Adipose tissue (tissue), 3 donors: ENCODE data around the gene CARD9. TPM values are rescaled to one million over a fixed set of nuclear protein-coding genes. Genes with fewer than 3 reads are reported as not detected.

Source experiments
- H3K27ac ChIP-seq: one replicate; pipeline ENCODE4 v1.5.1; 2013; ENCODE audit warnings: low read depth, low read length
- WGBS, 3 donors: extraction: QIAGEN DNeasy Blood & Tissue Kit; methylation state at CpG; one replicate each; pipeline ENCODE4 v1.1.7; 2013; 5-methylcytosine and 5-hydroxymethylcytosine counted together
- polyA plus RNA-seq, 3 donors: library from polyadenylated mRNA; stranded (reverse); fragments of 200-250 nt; gene quantifications; one replicate each; pipeline ENCODE4 v1.2.3, GENCODE V29; 2013
- donor health status: healthy with polysubstance abuse.
- donor health status: Bipolar disorder and iron deficiency.
- donor health status: healthy.

The CARD9 gene
- polyA plus RNA-seq, 3 donors = 0.66 to 2.6 (median 2.2) TPM

DNA sequence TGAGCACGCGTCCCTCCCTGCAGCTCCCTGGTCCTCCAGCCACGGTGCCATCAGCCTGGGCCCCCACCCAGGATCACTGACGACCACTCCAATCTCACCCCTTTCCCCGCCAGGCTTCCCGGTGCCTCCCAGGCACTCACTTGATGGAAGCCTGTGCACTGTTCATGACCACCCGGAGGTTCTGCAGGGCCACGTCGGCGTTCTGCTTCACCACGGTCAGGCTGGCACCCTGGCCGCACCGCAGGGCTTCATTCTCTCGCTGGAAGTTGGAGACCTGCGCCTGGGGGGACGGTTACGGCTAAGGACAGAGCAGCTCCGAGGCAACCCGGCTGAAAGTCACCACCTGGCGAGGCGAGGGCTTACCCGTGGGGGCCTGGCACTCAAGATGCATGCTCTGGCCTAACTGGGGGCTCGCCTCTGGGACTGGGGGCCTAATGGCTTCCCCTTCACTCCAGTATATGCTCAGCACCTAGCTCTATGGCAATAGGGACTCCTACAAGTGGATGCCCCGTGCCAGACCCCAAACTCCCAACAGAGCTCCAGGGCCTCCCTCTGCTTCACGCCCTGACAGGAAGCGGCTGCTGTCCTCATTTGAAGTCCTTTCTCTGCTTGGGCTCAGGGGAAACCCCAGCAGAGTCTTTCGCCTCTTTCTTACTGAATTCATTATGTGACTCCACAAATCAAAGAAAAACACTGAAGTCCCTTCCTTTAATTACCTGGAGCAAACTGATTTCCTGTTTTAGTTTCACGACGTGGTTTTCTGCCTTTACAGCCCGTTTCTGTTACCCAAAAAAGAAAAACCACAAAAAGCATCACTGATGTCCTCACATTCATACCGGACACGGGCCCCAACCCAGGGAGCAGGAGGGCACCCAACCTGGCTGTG lies 30.7 kb upstream of the CARD9 start:
- no peak overlapping the region for H3K27ac ChIP-seq
- 82 to 90% (median 86%) methylated on average over 32 of the region's 32 CpGs for WGBS, 3 donors

DNA sequence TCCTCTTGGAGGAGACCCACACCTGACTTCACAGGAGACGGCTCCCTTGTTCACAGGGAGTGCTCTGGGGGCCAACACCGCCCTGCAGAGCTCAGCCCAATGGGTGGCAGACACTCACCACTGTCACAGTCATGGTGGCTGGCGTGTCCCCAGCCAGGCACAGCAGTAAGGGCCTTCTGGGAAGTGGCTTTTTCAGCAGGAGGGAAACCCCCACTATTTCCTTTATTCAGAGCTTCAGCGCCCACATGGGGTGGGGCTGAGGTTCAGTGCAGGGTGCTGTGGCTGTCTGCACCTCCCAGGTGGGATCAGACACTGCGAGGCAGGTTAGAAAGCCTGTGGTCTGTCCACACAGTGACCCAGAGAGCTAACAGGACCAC lies 30.1 kb upstream of the CARD9 start:
- WGBS, 3 donors = 82 to 91% (median 83%) methylated on average over 5 of the region's 5 CpGs
- H3K27ac ChIP-seq = no peak overlapping the region

DNA sequence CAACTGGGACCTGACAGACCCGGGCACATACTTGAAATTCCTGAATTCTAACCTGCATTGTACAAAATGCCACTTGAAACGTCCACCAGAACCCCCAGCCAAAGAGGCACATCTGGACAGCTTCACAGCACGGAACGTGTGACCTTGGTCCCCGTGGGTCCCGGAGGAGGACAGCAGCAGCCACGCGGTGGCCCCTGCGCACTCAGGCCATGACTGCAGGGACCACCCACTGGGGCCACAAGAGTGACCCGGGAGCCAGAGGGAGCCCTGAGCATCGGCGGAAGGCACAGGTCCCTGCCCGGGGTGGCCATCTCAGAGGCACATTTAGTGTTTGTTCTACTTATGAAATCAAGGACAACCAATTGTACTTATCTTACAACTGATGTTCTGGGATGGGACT lies 28.6 kb upstream of the CARD9 start:
- no peak overlapping the region for H3K27ac ChIP-seq
- 47 to 81% (median 78%) methylated on average over 13 of the region's 13 CpGs for WGBS, 3 donors

DNA sequence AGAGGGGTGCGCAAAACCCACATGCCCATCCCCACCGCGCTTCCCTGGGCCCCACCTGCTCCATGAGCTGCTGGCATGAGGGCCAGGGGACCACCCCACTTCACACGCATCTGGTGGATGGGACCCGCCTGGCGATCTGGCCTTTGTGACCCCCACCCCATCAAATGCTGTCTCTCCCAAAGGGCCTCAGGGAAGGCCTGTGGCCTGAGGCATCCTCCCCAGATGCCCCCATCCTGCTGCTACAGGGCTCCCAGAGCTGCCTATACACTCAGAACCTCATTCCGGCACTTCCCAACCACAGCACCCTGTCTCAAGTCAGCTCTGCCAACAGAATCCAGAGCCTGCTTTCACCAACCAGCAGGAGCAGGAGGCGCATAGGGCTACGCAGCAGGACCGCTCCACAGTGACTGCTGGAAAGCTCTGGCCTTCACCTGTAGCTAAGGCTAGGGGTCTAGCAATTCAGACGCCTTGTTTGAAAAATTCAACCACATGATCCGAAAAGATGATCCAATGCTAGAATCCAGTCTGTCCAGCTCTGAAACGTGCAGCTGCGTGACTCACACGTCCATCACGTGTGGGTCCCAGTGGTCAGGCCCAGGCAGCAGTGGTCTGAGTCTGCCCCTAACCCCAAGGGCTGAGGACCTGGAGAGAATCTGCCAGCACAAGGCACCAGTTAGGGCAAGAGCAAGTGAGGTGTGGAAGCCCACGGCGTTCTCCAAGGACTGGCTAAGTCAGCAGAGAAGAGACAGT lies 27.9 kb upstream of the CARD9 start:
- WGBS, 3 donors = 88 to 94% (median 93%) methylated on average over 18 of the region's 18 CpGs
- H3K27ac ChIP-seq = no peak overlapping the region

DNA sequence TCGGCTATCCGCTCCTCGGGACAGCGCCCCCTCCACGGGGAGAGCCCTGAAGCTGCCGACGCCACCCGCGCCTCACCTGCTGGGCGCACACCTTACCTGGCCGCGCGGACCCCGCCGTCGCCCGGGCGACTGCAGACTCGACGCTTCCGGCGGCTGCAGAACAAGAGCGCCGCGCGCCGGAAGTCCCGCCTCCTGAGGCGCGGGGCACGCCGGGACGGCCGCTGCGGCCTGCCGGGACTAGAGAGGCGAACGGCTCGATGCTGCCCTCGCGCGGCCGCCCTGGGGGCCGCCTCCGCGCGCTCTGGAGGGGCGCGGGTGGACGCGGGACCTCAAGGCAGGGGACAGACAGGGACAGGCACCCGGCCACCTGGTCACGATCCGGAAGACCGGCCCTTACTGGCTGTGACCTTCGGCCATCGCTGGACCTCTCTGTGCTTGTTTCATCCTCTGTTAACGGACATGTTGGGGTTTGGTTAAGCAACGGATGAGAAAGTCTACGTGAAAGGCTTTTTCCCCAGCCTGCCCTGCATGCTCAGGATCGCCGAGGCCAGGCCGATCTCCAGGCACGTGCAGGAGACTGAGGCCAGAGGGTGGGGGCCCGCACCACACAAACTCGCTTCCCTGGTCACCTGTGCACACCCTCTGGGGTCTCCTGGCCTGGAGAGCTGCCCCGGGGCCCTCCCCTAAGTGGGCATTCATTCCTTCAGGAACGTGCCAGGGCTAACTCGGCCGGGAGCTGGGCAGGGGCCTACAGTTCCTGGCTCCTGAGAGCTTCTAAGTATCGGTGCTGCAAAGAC lies 26.8 kb upstream of the CARD9 start, which contains the start of gene SNAPC4:
Gene SNAPC4, minus strand, starts transcription at position 133 of the 797 bp plus-strand sequence. CDS start 1,742 bp downstream, outside the sequence.
- no peak within 1 kb of the TSS for H3K27ac ChIP-seq
- 4 to 10% (median 5%) methylated on average over 42 to 71 of the region's 71 CpGs for WGBS, 3 donors

DNA sequence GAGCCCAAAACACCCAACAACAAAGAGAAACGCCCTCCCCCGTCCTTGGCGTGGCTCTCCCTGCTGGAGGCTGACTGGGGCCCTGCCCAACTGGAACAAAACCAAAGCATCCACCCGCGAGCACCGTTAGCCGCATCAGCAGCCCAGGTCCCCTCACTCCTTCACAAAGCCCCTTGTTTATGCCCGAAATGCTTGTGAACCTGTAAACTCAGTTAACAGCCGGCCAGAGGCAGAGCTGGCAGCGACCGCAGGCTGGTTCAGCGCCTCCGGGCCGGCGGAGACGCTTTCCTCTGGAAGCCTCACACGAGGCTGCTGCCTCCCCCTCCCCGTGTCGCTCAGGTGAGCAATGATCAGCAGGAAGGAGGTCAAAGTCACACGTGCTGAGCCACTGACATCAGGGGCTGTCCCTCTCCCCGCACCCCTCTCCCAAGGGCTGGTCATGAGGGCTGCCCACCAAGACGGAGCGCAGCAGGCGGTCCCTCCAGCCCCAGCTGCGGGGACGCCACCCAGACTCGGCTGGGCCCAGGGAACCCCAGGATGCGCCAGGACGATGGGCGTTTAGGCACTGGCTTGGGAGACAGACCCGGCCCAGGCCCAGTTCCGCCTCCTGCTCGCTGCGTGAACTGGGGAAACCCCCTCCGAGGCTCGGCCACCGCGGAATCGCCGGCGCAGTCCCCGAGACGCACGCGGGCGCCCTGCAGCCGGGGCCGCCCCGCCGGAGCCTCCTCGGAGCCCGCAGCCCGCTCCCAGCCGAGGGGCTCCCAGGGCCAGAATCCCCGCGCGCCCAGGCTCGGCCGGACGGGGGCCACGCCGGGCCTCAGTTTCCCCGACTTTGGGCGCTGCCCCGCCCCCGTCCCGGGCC lies 25.9 kb upstream of the CARD9 start:
- WGBS, 3 donors = 1 to 2% (median 1%) methylated on average over 56 to 67 of the region's 67 CpGs
- no peak overlapping the region for H3K27ac ChIP-seq

DNA sequence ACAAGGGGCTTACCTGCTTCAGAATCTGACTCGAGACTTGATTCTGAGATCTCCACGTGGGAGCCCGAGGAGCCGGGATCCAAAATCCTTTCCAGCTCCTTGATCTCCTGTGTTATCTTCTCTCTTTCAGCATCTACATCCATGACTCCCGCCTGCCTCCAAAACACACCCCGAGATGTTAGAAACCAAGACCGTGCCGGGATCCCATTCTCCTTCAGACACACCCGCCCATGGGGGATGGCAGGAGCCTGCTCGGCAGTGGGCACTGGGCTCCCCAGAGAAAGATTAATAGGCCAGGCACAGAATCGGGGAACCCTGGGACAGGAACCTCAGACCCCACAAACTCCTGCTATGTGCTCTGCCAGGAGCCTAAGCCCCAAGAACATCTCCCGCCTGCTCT lies 24.8 kb upstream of the CARD9 start:
- no peak overlapping the region for H3K27ac ChIP-seq
- WGBS, 3 donors = 91 to 97% (median 93%) methylated on average over 12 of the region's 12 CpGs

DNA sequence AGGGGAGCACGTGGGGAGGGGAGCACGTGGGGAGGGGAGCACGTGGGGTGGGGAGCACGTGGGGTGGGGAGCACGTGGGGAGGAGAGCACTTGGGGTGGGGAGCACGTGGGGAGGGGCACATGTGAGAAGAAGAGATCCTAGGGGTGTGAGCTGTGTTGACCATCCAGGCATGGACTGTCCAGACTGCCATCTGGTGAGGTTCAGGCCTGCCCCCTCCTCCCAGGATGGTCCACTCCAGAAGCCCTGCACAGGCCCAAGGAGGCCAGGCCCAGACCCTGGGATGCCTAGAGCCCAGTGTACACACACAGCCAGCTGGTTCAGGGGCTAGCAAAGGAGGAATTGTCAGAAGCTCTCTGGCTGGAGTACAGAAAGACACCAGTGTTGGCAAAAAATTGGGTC lies 24.2 kb upstream of the CARD9 start:
- H3K27ac ChIP-seq = no peak overlapping the region
- 57 to 70% (median 57%) methylated on average over 6 of the region's 6 CpGs for WGBS, 3 donors

DNA sequence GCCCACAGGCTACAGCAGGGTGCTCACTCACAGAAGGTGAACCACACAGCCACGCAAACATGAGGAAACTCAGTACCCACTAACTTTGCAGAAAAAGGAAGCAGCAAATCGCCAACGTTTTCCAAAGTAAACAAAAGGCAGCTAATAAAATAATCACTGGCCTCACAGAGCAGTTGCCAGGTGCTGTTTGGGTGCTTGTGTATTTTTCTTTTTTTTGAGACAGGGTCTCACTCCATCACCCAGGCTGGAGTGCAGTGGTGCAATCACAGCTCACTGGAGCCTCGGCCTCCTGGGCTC lies 22.7 kb upstream of the CARD9 start:
- no peak overlapping the region for H3K27ac ChIP-seq
- WGBS, 3 donors = 65 to 81% (median 66%) methylated on average over 4 of the region's 4 CpGs

DNA sequence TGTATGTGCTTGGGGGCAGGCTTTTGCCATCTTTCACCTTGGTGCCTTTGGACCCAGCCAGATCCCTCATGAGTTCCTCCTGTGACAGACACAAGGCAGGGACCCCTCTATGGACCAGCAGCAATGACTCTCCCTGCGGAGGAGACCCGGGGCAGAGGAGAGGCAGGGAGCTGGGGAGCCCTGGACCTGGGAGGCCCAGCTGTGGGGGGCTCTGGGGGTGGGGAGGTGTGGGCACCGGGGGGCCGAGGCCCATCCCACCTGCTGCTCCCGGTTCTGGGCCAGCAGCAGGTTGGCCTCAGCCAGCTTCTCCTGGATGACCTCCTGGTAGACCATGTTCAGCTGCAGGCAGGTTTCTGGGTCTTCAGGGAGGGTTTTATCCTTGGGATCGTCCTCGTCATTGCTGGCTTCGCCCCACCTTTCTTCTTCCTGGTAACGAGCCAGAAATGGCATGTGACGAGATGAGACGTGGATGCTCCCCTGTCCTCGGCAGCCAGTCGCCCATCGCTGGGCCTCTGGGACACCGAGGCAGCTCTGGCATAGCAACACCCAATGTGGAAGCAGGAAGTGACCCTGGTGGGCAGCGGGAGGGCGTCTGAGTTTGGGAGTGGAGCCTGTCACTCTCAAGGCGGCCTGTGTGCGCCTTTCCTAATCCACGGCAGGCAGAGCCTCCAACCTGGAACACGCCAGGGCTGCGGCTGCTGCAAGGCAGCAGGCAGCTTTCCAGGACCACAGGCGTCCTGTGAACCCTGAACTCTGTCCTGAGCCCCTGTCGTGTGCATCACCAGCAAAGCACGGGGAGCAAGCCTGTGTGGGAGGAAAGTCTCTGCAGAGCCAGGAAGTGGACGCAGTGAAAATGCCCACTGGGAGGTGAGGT lies 22.1 kb upstream of the CARD9 start:
- no peak overlapping the region for H3K27ac ChIP-seq
- WGBS, 3 donors = 86 to 94% (median 88%) methylated on average over 24 to 26 of the region's 26 CpGs

DNA sequence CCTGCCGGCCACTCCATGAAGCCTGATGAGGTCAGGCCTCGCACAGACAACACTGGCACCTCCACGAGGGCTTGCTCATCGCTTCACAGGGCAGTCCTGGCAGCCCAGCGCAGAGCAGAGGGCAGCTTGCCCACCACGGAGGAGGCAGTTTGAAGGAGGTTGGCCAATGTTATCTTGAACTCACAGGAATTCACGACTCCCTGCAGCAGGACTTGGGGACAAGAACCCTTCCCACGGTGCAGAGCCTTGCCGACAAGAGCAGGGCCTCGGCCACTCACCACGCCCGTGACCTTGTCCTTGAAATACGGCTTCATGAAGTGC lies 21.5 kb upstream of the CARD9 start:
- 83 to 89% (median 87%) methylated on average over 13 of the region's 13 CpGs for WGBS, 3 donors
- H3K27ac ChIP-seq = no peak overlapping the region

DNA sequence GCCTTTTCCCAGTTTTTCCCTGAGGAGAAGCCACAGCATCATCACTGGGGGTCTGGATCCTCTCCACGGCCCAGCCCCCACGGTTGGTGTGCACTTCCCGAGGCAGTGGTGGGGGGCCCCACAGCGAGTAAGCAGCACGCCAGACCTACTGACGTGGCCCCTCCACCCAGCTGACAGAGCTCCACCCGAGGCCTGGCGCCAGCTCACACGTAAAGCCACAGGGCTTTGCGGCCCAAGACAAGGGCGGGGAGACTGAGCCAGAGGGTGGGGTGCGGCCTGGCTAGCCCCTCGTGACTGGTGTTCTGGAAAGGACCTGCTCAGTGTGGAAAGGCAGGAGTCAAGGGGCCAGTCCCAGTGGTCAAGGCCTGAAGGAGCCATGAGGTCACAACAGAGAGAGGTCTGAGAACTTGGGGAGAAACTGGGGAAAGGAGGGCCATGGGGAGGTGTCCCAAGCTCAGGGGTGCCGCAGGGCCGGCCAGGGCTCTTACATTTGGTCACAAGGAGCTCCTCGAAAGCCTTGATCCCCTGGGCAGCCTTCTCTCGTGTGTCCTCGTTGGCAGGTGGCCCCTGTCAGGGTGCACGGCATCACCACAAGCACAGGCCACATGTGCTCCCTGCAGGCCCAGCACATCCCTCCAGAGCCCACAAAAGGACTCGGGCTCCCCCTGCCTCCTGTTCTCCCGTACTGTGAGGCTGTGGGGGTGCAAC lies 21.0 kb upstream of the CARD9 start:
- no peak overlapping the region for H3K27ac ChIP-seq
- WGBS, 3 donors = 80 to 94% (median 81%) methylated on average over 21 of the region's 21 CpGs

DNA sequence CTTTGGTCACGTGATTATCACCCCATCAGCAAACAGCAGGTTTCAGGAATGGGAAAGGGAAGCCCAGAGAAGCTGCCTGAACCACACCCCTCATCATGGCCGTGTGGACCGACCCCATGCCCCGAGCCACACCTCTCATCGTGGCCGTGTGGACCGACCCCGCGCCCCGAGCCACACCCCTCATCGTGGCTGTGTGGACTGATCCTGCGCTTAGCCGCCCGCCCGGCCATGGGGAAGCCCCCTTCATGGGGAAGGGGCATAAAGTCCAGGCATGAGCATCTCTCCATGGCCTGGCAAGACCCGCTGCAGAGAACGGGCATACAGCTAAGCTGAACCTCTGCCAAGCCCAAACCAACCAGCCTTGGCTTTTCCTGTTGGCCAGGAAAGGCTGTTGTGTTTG lies 20.1 kb upstream of the CARD9 start:
- 82 to 91% (median 89%) methylated on average over 17 of the region's 17 CpGs for WGBS, 3 donors
- no peak overlapping the region for H3K27ac ChIP-seq

DNA sequence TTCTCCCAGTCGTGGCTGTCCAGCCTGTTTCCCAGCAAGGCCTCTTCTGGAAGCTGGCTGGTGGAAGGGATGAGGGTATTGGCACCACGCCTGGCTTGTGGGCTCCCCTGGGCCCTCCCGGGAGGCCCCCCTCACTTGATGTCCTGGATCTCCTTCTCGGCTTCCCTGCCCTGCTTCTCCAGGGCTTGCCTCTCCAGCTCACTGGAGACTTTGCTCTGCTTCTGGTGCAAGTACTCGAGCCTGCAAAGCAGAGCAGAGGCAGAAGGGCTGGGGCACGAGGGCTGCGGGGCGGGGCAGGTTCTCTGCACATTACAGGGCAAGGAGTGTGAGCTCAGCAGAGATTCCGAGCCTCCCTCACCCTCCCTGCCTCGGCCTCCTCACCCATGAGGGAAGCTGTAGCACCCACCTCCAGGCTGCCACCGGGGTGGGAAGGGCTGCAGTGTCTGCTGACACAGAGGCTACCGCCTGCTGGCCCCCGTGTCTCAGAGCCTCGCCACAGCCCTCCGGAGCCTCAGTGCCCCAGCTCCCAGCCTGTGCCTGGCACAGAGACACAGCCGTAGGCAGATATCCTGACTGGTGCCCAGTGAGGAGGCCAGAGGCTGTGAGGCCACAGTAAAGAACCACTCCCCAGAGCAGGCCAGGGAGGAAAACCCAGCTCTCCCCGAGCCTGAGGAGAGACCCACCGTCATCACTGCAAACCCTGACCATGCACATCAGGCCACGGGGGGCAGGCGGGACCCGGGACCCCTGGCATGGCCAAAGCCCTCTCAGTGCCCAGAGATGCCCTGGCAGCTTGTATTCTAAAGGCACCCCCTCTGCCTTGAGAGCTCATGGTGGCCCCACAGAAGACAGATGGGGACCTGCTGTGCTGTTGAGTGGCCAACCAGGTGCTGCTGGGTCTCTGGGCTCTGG lies 19.3 kb upstream of the CARD9 start:
- H3K27ac ChIP-seq = no peak overlapping the region
- 78 to 90% (median 82%) methylated on average over 19 to 21 of the region's 21 CpGs for WGBS, 3 donors

DNA sequence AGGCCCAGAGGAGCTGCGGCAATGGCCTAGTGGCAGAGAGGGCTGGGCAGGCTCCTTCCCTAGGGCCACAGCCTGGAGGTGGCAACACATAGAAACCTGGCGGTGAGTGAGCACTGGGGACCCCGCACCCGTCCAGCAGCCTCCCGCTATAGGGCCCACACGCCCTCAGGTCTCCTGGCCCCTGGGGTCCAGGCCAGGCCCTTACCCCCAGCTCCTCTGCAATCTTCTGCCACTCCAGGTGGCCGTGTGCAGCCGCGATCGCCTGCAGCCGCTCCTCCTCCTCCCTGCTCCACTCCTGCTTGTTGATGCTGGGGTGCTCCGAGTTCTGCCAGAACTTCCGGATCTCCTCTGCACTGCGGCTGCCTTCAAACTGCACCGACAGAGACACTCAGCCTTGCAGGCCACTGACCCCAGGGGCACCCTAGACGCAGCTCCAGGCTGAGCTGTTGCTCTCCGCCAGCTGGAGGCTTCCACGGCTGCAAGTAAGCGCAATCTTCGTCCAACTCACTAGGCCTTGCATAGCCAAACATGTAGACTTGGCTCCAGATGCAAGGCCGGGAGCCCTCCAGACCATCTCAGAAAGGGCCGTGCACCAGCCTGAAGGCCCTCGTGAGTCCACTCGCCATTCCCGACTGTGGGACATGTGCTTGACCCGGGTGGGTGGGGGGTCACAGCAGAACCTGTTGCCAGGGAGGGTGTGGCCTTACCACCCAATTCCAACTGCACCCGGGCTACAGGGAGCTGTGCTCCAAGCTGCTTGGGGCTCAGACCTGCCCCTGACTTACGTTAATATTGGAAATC lies 18.5 kb upstream of the CARD9 start:
- 80 to 91% (median 85%) methylated on average over 24 to 28 of the region's 28 CpGs for WGBS, 3 donors
- no peak overlapping the region for H3K27ac ChIP-seq
